Urinary bladder (tissue), 4 donors: ENCODE results near the gene GMEB2. TPM values are rescaled to one million over a fixed set of nuclear protein-coding genes. Genes with fewer than 3 reads are reported as not detected.

Source experiments
- DNase-seq: peaks from one replicate; pipeline ENCODE4 v3.0.0-alpha.2; 2015; ENCODE audit errors: extremely low spot score
- H3K27ac ChIP-seq: one replicate; pipeline ENCODE4 v1.5.1; 2013; ENCODE audit warnings: low read depth, mild to moderate bottlenecking, moderate library complexity
- H3K36me3 ChIP-seq: one replicate; pipeline ENCODE4 v1.6.1; 2013; ENCODE audit warnings: mild to moderate bottlenecking, moderate library complexity; ENCODE audit not compliant: insufficient read depth
- H3K4me1 ChIP-seq: one replicate; pipeline ENCODE4 v1.6.1; 2013; ENCODE audit warnings: mild to moderate bottlenecking, moderate library complexity; ENCODE audit not compliant: insufficient read depth
- H3K4me3 ChIP-seq: one replicate; pipeline ENCODE4 v1.5.1; 2013; ENCODE audit warnings: low read depth, low read length
- WGBS: extraction: QIAGEN DNeasy Blood & Tissue Kit; methylation state at CpG from one replicate; pipeline ENCODE4 v1.1.7; 2013; 5-methylcytosine and 5-hydroxymethylcytosine counted together
- polyA plus RNA-seq: library from polyadenylated mRNA; stranded (reverse); fragments of 200-250 nt; gene quantifications from one replicate; pipeline ENCODE4 v1.2.3, GENCODE V29; 2013
- total RNA-seq: library from RNA; depleted of rRNA; stranded (reverse); fragments of >200 nt; gene quantifications from one replicate; pipeline ENCODE4 v1.2.3, GENCODE V29; 2014
- donor health status: healthy with polysubstance abuse.
- donor health status: healthy.

GMEB2 gene
- total and polyA plus RNA-seq, 2 donors: 7.7 to 12.1 TPM

DNA sequence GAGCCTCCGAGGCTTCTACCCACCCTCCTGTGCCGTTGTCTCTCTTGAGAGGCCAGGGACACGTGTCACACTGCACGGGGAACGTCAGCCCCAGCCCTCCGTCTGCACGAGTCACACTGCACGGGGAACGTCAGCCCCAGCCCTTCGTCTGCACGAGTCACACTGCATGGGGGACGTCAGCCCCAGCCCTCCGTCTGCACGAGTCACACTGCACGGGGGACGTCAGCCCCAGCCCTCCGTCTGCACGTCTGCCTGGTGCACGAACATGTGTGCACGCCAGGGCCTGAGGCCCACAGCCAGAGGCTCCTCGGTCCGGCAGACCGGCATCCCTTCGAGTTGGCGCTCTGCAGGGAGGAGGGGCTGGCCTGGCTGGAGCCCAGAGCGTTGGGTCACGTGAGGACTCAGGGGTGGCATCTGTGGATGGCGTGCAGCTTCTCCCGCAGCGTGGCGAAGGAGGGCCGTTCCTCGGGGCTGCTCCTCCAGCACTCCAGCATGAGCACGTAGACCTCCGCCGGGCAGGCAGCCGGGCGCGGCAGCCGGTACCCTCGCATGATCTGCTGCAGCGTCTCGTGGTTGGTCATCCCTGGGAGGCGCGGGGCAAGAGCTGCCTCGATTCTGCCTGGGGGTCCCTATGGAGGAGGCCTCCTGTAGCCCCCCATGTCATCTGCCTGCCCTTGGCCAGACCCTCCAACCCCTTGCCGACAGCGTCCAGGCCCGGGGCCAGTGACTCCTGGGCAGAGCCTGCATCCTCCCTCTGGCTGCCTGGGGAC, 86.3 kb downstream of the GMEB2 start:
- WGBS: 65% methylated on average over 49 of the region's 49 CpGs
- DNase-seq: no peak
- Histone ChIP-seq H3K4me1 (no peaks in the 10 kb centered on the region), H3K4me3 (no peak overlapping the region), H3K27ac (no peak overlapping the region), H3K36me3 (no peaks in the 10 kb centered on the region)

DNA sequence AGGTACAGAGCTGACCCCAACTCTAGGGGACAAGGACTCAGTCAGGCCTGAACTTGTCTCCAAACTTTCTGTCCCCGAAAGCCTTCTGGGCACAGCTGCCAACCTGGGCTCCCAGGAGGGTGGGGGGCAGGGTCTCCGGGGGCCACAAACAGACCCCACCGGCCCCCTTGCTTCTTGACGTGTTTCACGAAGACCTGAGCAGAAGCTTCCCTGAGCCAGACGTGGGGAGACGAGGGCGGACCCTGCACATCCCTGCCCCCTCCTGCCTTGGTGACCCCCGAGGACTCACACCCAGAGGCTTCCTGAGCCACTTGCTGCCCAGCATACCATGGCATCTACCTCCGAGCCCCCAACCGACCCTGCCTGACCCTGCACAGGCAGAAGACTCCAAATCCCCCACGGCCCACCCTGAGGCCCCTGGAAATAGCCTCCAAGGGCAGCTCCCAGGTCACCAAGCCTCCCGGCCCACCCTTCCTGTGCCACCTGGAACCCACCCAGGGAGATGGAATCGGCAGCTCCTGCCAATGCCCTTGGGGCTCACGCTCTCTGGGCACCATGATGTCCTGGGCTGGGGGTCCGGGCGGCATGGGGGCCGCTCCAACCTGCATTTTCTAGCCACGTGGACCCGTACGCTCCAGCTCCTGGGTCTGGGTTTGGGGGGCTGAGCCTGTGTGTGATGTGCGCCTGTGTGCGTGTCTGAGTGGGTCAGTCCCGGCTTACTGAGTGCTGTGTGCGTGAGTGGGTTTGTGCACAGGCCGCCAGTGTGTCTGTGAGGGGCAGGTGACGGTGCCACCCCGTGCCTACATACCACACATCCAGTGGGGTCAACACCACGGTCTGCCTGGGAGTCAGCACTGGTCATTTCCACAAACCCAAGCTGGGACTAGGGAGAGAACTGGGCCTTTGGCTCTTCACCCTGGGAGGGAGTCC, 87.2 kb downstream of the GMEB2 start:
- Histone ChIP-seq H3K27ac (no peak overlapping the region), H3K36me3 (no peaks in the 10 kb centered on the region), H3K4me3 (no peak overlapping the region), H3K4me1 (no peaks in the 10 kb centered on the region)
- 86% methylated on average over 29 of the region's 29 CpGs for WGBS
- DNase-seq: no peak

DNA sequence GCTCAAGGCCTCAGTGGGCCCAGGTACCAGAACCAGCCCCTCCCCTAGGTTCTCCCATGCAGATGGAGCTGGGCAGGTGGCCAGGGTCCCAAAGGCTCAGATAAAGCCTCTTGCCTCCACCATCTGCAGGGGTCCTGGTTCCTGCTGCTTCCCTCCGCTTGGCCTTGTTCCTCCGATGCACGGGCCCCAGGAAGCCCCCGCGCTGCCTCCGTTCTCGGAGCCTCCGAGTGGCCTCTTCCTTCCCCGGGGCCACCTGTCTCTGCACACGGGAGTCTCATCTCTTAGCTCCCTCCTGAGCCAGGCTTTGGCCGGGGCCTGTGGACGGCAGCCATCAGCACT, 87.8 kb downstream of the GMEB2 start:
- WGBS: 74% methylated on average over 12 of the region's 12 CpGs
- Histone ChIP-seq H3K4me3 (no peak overlapping the region), H3K27ac (peak overlapping the region; percentile 44), H3K36me3 (no peaks in the 10 kb centered on the region), H3K4me1 (no peaks in the 10 kb centered on the region)
- no peak for DNase-seq

DNA sequence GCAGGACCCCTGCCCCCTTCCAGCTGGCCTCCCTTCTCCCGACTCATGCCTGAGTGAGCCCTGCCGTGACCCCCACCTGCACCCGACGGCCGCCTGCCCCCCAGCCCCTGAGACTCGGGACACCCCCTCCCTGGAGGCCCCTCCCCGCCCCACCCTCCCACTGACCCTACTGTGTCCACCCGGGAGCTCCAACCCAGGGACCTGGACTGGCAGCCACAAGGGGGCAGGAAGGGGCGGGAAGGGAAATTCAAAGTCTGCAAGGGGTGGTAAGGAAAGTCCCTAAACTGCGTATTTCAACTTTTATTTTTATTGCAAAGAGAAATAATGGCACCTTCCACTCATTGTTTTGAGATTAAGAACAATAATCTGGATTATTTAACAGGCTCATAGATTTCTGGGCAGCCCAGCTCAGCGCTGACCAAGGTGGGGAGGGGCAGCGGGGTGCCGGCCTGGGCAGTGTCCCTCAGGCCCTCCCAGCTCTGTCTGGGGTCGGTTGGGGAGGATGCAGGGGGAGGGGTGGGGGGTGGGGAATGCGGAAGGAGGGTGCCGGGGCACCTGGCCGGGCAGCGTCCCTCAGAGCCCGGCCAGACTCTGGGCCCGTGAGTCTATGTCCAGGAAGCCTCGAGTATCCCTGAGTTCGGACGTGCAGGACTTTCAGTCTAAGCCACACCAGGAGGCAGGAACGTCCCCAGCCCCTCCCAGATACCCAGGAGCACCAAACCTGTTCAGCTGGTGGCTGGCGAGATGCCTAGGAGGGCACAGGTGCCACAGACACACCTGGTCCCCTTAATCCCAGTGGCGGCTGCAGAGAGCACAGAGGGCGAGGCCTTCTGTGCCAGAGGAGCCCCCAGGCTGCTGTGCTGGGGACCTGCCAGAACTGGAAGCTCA, 88.5 kb downstream of the GMEB2 start:
- Histone ChIP-seq H3K36me3 (no peaks in the 10 kb centered on the region), H3K4me1 (no peaks in the 10 kb centered on the region), H3K4me3 (peak overlapping the region; percentile 2), H3K27ac (peak overlapping the region; percentile 66)
- 47% methylated on average over 27 of the region's 27 CpGs for WGBS
- peak; percentile 48 for DNase-seq

Other genes with a start within 250 kb of the GMEB2 start
- gene KCNQ2, start 154.4 kb downstream of the GMEB2 start, total RNA-seq: 2.1 TPM
- gene KCNQ2, start 154.4 kb downstream of the GMEB2 start, polyA plus RNA-seq: 0.14 TPM
- gene EEF1A2, start 128.0 kb downstream of the GMEB2 start, total RNA-seq: 11.2 TPM
- 5.1 TPM for gene EEF1A2, start 128.0 kb downstream of the GMEB2 start, polyA plus RNA-seq
- gene PPDPF, start 106.3 kb downstream of the GMEB2 start, total RNA-seq: 44.7 TPM
- 545 TPM for gene PPDPF, start 106.3 kb downstream of the GMEB2 start, polyA plus RNA-seq
- gene PTK6, start 89.7 kb downstream of the GMEB2 start, total RNA-seq: 2.8 TPM
- 3.4 TPM for gene PTK6, start 89.7 kb downstream of the GMEB2 start, polyA plus RNA-seq
- 0.48 TPM for gene SRMS, start 79.4 kb downstream of the GMEB2 start, total RNA-seq
- gene SRMS, start 79.4 kb downstream of the GMEB2 start, polyA plus RNA-seq: not detected
- 0.63 TPM for gene FNDC11, start 72.9 kb downstream of the GMEB2 start, total RNA-seq
- 0.98 TPM for gene FNDC11, start 72.9 kb downstream of the GMEB2 start, polyA plus RNA-seq
- gene HELZ2, start 52.9 kb downstream of the GMEB2 start, total RNA-seq: 19.9 TPM
- 15.5 TPM for gene HELZ2, start 52.9 kb downstream of the GMEB2 start, polyA plus RNA-seq
- 17.7 TPM for gene STMN3, start 26.3 kb upstream of the GMEB2 start, total RNA-seq
- 44.7 TPM for gene STMN3, start 26.3 kb upstream of the GMEB2 start, polyA plus RNA-seq
- 13.3 TPM for gene RTEL1, start 31.2 kb upstream of the GMEB2 start, total RNA-seq
- 12.3 TPM for gene RTEL1, start 31.2 kb upstream of the GMEB2 start, polyA plus RNA-seq
- gene TNFRSF6B, start 69.6 kb upstream of the GMEB2 start, total RNA-seq: 0.42 TPM
- gene TNFRSF6B, start 69.6 kb upstream of the GMEB2 start, polyA plus RNA-seq: 35.6 TPM
- gene ARFRP1, start 80.9 kb upstream of the GMEB2 start, total RNA-seq: 17.9 TPM
- gene ARFRP1, start 80.9 kb upstream of the GMEB2 start, polyA plus RNA-seq: 40.8 TPM
- 11.0 TPM for gene ZGPAT, start 80.9 kb upstream of the GMEB2 start, total RNA-seq
- 30.7 TPM for gene ZGPAT, start 80.9 kb upstream of the GMEB2 start, polyA plus RNA-seq
- gene LIME1, start 109.6 kb upstream of the GMEB2 start, total RNA-seq: 1.1 TPM
- gene LIME1, start 109.6 kb upstream of the GMEB2 start, polyA plus RNA-seq: 7.9 TPM
- gene SLC2A4RG, start 112.7 kb upstream of the GMEB2 start, total RNA-seq: 8.6 TPM
- gene SLC2A4RG, start 112.7 kb upstream of the GMEB2 start, polyA plus RNA-seq: 106 TPM
- 10.6 TPM for gene ZBTB46, start 204.2 kb upstream of the GMEB2 start, total RNA-seq
- gene ZBTB46, start 204.2 kb upstream of the GMEB2 start, polyA plus RNA-seq: 6.7 TPM
- not detected for gene ABHD16B, start 234.4 kb upstream of the GMEB2 start, total RNA-seq
- gene ABHD16B, start 234.4 kb upstream of the GMEB2 start, polyA plus RNA-seq: 0.68 TPM
- 53.7 TPM for gene TPD52L2, start 238.2 kb upstream of the GMEB2 start, total RNA-seq
- gene TPD52L2, start 238.2 kb upstream of the GMEB2 start, polyA plus RNA-seq: 132 TPM